Globus pallidus (tissue), 1 donor: ENCODE data around the gene DBH.
"Not testable (repeated sequence)": the region's sequence is repeated elsewhere in the genome, so short reads cannot be mapped to it uniquely, and the experiment has no call there.

ENCODE experiments used
- DNase-seq: peaks from one replicate; pipeline ENCODE4 v3.0.0-alpha.2; 2015; ENCODE audit warnings: low spot score

The DBH gene

GRCh38 chr9:133622555-133622954, 13.6 kb upstream of the DBH start:
- DNase-seq, result no peak

- DNase-seq, result not testable (repeated sequence)
Observed at GRCh38 chr9:133626008-133626407, 10.2 kb upstream of the DBH start.

- no peak for DNase-seq
Observed at GRCh38 chr9:133627341-133627740, 8.8 kb upstream of the DBH start.

GRCh38 chr9:133628766-133629165, 7.4 kb upstream of the DBH start:
- no peak for DNase-seq

- DNase-seq, result no peak
Observed at GRCh38 chr9:133629221-133630110, 6.7 kb upstream of the DBH start.

GRCh38 chr9:133631111-133631510, 5.1 kb upstream of the DBH start:
- no peak for DNase-seq

- no peak for DNase-seq
Observed at GRCh38 chr9:133632806-133633680, 3.1 kb upstream of the DBH start.

GRCh38 chr9:133633681-133634080, 2.5 kb upstream of the DBH start:
- DNase-seq, result no peak

GRCh38 chr9:133634081-133634691, 2.0 kb upstream of the DBH start:
- DNase-seq, result no peak

- no peak for DNase-seq
Observed at GRCh38 chr9:133635098-133635497, 1.1 kb upstream of the DBH start.

GRCh38 chr9:133636902-133637301, 739 bp downstream of the DBH start:
- no peak for DNase-seq

- no peak for DNase-seq
Observed at GRCh38 chr9:133637451-133638055, 1.4 kb downstream of the DBH start.

GRCh38 chr9:133638076-133638475, 1.9 kb downstream of the DBH start:
- no peak for DNase-seq

GRCh38 chr9:133638711-133639110, 2.5 kb downstream of the DBH start:
- no peak for DNase-seq

- DNase-seq, result no peak
Observed at GRCh38 chr9:133639613-133640012, 3.5 kb downstream of the DBH start.

GRCh38 chr9:133640160-133640559, 4.0 kb downstream of the DBH start:
- DNase-seq, result no peak

- DNase-seq, result no peak
Observed at GRCh38 chr9:133640580-133641395, 4.6 kb downstream of the DBH start.

- DNase-seq, result no peak
Observed at GRCh38 chr9:133641396-133641655, 5.2 kb downstream of the DBH start.

GRCh38 chr9:133641861-133642595, 5.9 kb downstream of the DBH start:
- DNase-seq, result no peak

GRCh38 chr9:133642708-133643361, 6.7 kb downstream of the DBH start:
- no peak for DNase-seq
